NCI-H748 (cell line): ENCODE measurements around the gene USP17L20.
"Not testable (repeated sequence)": the region's sequence is repeated elsewhere in the genome, so short reads cannot be mapped to it uniquely, and the experiment has no call there.

Experiments used
- DNase-seq: peaks from one replicate; lab custom pipeline; 2025; ENCODE audit not compliant: unreplicated experiment; lab: John Stamatoyannopoulos, UW

Gene USP17L20

DNA sequence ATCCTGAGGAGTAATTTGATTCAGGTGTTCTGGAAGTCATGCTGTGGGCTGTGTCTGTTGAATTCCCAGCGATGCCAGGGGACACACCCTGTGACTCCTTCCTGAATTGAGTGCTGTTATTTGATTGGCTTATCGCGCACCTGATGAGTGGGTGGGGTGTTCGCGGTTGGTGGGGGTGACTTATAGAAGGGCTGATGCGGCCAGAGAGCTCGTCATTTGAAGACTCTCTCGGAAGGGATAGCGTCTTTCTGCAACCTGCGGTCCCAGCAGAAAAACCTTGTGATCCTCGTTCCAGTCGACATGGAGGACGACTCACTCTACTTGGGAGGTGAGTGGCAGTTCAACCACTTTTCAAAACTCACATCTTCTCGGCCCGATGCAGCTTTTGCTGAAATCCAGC lies at the start of gene USP17L20:
Gene USP17L20, plus strand, starts transcription at position 301 of the 400 bp plus-strand sequence. Its CDS starts 0 bp downstream, at position 301.
- not testable (repeated sequence) for DNase-seq

DNA sequence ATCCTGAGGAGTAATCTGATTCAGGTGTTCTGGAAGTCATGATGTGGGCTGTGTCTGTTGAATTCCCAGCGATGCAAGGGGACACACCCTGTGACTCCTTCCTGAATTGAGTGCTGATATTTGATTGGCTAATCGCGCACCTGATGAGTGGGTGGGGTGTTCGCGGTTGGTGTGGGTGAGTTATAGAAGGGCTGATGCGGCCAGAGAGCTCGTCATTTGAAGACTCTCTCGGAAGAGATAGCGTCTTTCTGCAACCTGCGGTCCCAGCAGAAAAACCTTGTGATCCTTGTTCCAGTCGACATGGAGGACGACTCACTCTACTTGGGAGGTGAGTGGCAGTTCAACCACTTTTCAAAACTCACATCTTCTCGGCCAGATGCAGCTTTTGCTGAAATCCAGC lies 47.6 kb upstream of the USP17L20 start, which contains the start of gene USP17L10:
Gene USP17L10, plus strand, starts transcription at position 301 of the 400 bp plus-strand sequence. Its CDS starts 0 bp downstream, at position 301.
- not testable (repeated sequence) for DNase-seq

GRCh38 chr4:9214701-9215100 lies 43.2 kb upstream of the USP17L20 start:
- not testable (repeated sequence) for DNase-seq

- not testable (repeated sequence) for DNase-seq
Observed at GRCh38 chr4:9215105-9215504, 42.8 kb upstream of the USP17L20 start, which contains the start of gene USP17L11. Gene USP17L11, plus strand, starts transcription at chr4:9215405. Its CDS starts 0 bp downstream, at chr4:9215405.

DNA sequence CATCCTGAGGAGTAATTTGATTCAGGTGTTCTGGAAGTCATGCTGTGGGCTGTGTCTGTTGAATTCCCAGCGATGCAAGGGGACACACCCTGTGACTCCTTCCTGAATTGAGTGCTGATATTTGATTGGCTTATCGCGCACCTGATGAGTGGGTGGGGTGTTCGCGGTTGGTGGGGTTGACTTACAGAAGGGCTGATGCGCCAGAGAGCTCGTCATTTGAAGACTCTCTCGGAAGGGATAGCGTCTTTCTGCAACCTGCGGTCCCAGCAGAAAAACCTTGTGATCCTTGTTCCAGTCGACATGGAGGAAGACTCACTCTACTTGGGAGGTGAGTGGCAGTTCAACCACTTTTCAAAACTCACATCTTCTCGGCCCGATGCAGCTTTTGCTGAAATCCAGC lies 38.1 kb upstream of the USP17L20 start, which contains the start of gene USP17L12:
Gene USP17L12, plus strand, starts transcription at position 301 of the 400 bp plus-strand sequence. Its CDS starts 0 bp downstream, at position 301.
- DNase-seq, result not testable (repeated sequence)

DNA sequence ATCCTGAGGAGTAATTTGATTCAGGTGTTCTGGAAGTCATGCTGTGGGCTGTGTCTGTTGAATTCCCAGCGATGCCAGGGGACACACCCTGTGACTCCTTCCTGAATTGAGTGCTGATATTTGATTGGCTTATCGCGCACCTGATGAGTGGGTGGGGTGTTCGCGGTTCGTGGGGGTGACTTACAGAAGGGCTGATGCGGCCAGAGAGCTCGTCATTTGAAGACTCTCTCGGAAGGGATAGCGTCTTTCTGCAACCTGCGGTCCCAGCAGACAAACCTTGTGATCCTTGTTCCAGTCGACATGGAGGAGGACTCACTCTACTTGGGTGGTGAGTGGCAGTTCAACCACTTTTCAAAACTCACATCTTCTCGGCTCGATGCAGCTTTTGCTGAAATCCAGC lies 33.3 kb upstream of the USP17L20 start, which contains the start of gene USP17L13:
Gene USP17L13, plus strand, starts transcription at position 301 of the 400 bp plus-strand sequence. Its CDS starts 0 bp downstream, at position 301.
- not testable (repeated sequence) for DNase-seq

DNA sequence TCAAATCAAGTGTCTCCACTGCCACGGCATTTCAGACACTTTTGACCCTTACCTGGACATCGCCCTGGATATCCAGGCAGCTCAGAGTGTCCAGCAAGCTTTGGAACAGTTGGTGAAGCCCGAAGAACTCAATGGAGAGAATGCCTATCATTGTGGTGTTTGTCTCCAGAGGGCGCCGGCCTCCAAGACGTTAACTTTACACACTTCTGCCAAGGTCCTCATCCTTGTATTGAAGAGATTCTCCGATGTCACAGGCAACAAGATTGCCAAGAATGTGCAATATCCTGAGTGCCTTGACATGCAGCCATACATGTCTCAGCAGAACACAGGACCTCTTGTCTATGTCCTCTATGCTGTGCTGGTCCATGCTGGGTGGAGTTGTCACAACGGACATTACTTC lies 27.7 kb upstream of the USP17L20 start:
- DNase-seq, result not testable (repeated sequence)

DNA sequence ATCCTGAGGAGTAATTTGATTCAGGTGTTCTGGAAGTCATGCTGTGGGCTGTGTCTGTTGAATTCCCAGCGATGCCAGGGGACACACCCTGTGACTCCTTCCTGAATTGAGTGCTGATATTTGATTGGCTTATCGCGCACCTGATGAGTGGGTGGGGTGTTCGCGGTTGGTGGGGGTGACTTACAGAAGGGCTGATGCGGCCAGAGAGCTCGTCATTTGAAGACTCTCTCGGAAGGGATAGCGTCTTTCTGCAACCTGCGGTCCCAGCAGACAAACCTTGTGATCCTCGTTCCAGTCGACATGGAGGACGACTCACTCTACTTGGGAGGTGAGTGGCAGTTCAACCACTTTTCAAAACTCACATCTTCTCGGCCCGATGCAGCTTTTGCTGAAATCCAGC lies 23.8 kb upstream of the USP17L20 start, which contains the start of gene USP17L15:
Gene USP17L15, plus strand, starts transcription at position 301 of the 400 bp plus-strand sequence. Its CDS starts 0 bp downstream, at position 301.
- DNase-seq, result not testable (repeated sequence)

DNA sequence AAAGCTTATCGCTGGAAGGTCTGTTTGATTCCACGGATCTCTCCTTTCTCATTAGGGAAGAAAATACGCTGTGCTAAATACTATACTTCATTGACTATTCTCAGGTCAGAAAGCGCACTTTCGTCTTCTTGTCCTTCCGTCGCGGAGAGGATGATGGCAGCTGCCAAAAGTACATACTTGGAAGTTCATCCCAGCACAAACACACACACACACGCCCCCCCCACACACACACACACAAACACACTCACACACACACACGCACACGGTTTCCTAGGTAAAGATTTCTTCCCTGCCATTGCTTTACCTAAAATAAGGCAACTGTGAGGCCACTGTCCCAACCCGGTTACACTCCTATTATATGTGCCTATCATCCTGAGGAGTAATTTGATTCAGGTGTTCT lies 19.5 kb upstream of the USP17L20 start:
- not testable (repeated sequence) for DNase-seq

GRCh38 chr4:9243579-9243978 lies 14.3 kb upstream of the USP17L20 start, which contains the start of gene USP17L17:
Gene USP17L17, plus strand, starts transcription at chr4:9243879. Its CDS starts 0 bp downstream, at chr4:9243879.
- not testable (repeated sequence) for DNase-seq

GRCh38 chr4:9247953-9248680 lies 9.8 kb upstream of the USP17L20 start, which contains the start of gene USP17L18:
Gene USP17L18, plus strand, starts transcription at chr4:9248630. Its CDS starts 0 bp downstream, at chr4:9248630.
- DNase-seq, result not testable (repeated sequence)

- DNase-seq, result not testable (repeated sequence)
Observed at GRCh38 chr4:9253078-9253477, 4.8 kb upstream of the USP17L20 start, which contains the start of gene USP17L19. Gene USP17L19, plus strand, starts transcription at chr4:9253378. Its CDS starts 0 bp downstream, at chr4:9253378.

GRCh38 chr4:9262572-9262971 lies 4.6 kb downstream of the USP17L20 start, which contains the start of gene USP17L21:
Gene USP17L21, plus strand, starts transcription at chr4:9262872. Its CDS starts 0 bp downstream, at chr4:9262872.
- DNase-seq, result not testable (repeated sequence)

DNA sequence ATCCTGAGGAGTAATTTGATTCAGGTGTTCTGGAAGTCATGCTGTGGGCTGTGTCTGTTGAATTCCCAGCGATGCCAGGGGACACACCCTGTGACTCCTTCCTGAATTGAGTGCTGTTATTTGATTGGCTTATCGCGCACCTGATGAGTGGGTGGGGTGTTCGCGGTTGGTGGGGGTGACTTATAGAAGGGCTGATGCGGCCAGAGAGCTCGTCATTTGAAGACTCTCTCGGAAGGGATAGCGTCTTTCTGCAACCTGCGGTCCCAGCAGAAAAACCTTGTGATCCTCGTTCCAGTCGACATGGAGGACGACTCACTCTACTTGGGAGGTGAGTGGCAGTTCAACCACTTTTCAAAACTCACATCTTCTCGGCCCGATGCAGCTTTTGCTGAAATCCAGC lies 9.4 kb downstream of the USP17L20 start, which contains the start of gene USP17L22:
Gene USP17L22, plus strand, starts transcription at position 301 of the 400 bp plus-strand sequence. Its CDS starts 0 bp downstream, at position 301.
- DNase-seq, result not testable (repeated sequence)

GRCh38 chr4:9271719-9272118 lies 13.8 kb downstream of the USP17L20 start:
- not testable (repeated sequence) for DNase-seq
